SIG-M5 treated with dmso at 0.1 percent for 504 hours (cell line): ENCODE measurements around the gene SPG7.

Experiments used
- DNase-seq: peaks from one replicate; lab custom pipeline; 2025; ENCODE audit not compliant: unreplicated experiment; lab: John Stamatoyannopoulos, UW

SPG7 gene

GRCh38 chr16:89484923-89485679 lies 23.1 kb upstream of the SPG7 start:
- DNase-seq: no peak

- DNase-seq: no peak
Measured at GRCh38 chr16:89485701-89486246, 22.4 kb upstream of the SPG7 start.

GRCh38 chr16:89489040-89489897 lies 18.9 kb upstream of the SPG7 start:
- DNase-seq: peak; percentile 95

- no peak for DNase-seq
Measured at GRCh38 chr16:89489898-89490438, 18.2 kb upstream of the SPG7 start.

- peak; percentile 100 for DNase-seq
Measured at GRCh38 chr16:89490439-89491237, 17.6 kb upstream of the SPG7 start, which contains the start of gene ANKRD11. ANKRD11 (minus strand) TSS chr16:89490561; CDS start chr16:89317019, 173,542 bp downstream.

- peak; percentile 73 for DNase-seq
Measured at GRCh38 chr16:89491238-89491869, 16.8 kb upstream of the SPG7 start.

- no peak for DNase-seq
Measured at GRCh38 chr16:89491974-89492687, 16.1 kb upstream of the SPG7 start.

GRCh38 chr16:89493776-89494175 lies 14.4 kb upstream of the SPG7 start:
- no peak for DNase-seq

- no peak for DNase-seq
Measured at GRCh38 chr16:89495121-89495520, 13.1 kb upstream of the SPG7 start.

GRCh38 chr16:89498839-89499238 lies 9.4 kb upstream of the SPG7 start:
- no peak for DNase-seq

GRCh38 chr16:89499767-89500166 lies 8.4 kb upstream of the SPG7 start:
- DNase-seq: no peak

GRCh38 chr16:89502081-89502843 lies 5.9 kb upstream of the SPG7 start:
- DNase-seq: peak; percentile 25

GRCh38 chr16:89504091-89504490 lies 4.1 kb upstream of the SPG7 start:
- DNase-seq: no peak

- DNase-seq: peak; percentile 98
Measured at GRCh38 chr16:89505204-89506112, 2.7 kb upstream of the SPG7 start.

GRCh38 chr16:89506113-89506504 lies 2.1 kb upstream of the SPG7 start:
- DNase-seq: no peak

GRCh38 chr16:89506791-89507191 lies 1.4 kb upstream of the SPG7 start:
- DNase-seq: no peak

GRCh38 chr16:89507214-89507833 lies 879 bp upstream of the SPG7 start:
- no peak for DNase-seq
